ENCODE results near the gene KRT71.

DNA sequence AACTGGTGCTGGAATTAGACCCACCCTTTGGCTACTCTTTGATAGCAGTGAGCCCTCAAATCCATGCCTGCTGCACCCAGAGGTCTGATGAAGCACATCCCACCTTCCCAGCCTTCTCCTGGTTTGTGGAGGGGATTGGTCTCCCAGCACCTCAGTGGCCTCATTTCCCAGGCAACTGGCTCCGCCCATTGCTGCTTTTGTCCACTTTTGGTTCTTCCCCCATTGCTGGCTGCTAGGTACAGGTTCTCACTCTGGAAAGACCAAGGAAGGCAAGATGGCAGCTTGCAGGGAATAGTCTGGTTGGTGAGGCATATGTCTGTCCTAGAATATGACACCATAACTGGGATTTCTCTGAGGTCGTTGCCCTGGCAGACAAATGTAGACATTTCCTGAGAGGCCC, 22.6 kb downstream of the KRT71 start:
- TF ChIP-seq, protein P1, sequence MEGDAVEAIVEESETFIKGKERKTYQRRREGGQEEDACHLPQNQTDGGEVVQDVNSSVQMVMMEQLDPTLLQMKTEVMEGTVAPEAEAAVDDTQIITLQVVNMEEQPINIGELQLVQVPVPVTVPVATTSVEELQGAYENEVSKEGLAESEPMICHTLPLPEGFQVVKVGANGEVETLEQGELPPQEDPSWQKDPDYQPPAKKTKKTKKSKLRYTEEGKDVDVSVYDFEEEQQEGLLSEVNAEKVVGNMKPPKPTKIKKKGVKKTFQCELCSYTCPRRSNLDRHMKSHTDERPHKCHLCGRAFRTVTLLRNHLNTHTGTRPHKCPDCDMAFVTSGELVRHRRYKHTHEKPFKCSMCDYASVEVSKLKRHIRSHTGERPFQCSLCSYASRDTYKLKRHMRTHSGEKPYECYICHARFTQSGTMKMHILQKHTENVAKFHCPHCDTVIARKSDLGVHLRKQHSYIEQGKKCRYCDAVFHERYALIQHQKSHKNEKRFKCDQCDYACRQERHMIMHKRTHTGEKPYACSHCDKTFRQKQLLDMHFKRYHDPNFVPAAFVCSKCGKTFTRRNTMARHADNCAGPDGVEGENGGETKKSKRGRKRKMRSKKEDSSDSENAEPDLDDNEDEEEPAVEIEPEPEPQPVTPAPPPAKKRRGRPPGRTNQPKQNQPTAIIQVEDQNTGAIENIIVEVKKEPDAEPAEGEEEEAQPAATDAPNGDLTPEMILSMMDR (conservative IDR thresholded peaks at IDR 0.05; ENCODE audit: low read depth, low read length): no peak
- TF ChIP-seq EZH2 (IDR thresholded peaks at IDR 0.05; ENCODE audit: low read length, unreplicated experiment) (no peak), EZH2phosphoT487 (IDR thresholded peaks at IDR 0.05; ENCODE audit: borderline replicate concordance, low read length) (no peak)
